Thyroid gland (tissue), 4 donors: ENCODE data around the gene ATP8A1.

Source experiments
- CTCF ChIP-seq, 6 experiments: fragments of 200-600 bp in 3 of 6; fragments of 450-650 bp in 3 of 6; sonication (generic) in 3 of 6; IDR thresholded peaks; one replicate each; pipeline ENCODE4 v1.5.1; 2016 to 2019; ENCODE audit warnings: antibody characterized with exemption in 6 of 6, mild to moderate bottlenecking in 2 of 6, inconsistent platforms in 1 of 6, moderate library complexity in 1 of 6
- POLR2A ChIP-seq, 2 donors: fragments of 450-650 bp; IDR thresholded peaks; one replicate each; pipeline ENCODE4 v1.6.1; 2017; ENCODE audit warnings: antibody characterized with exemption in 2 of 2, mild to moderate bottlenecking in 2 of 2, moderate library complexity in 1 of 2

DNA sequence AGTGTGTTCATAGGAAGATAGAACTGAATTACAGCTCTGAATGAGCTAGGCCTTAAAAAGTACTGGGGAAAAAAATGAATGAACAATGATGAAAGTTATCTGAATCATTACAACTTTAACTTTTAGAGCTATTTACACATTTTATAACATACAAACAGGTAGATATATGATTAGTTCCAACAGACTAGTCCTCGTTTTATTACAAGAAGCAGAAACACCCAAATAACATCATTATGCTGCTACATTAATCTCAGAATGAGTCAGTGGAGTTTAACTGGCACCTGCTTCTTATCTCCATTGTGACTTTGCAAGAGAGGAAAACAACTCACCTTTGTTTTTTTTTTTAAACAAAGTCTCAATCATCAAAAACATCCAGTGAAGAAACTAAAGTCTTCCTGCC is 15.2 kb downstream of the ATP8A1 start:
- no peak for TF ChIP-seq CTCF (IDR thresholded peaks at IDR 0.05)
- TF ChIP-seq POLR2A (IDR thresholded peaks at IDR 0.05), result no peak
